AG04450 (cell line): ENCODE results near the gene ADGRD1. TPM values are rescaled to one million over a fixed set of nuclear protein-coding genes. Genes with fewer than 3 reads are reported as not detected.

Experiments
- CTCF ChIA-PET: fragments of 300-600, 350-600 bp; formaldehyde crosslinking; extraction: SDS; loops from one replicate; lab custom pipeline; 2022; ENCODE audit warnings: antibody characterized with exemption, inconsistent platforms; lab: Charles Lee
- POLR2A ChIA-PET: fragments of 350-600 bp; formaldehyde crosslinking; extraction: SDS; loops from one replicate; lab custom pipeline; 2021; ENCODE audit warnings: antibody characterized with exemption, inconsistent platforms; lab: Yijun Ruan, JAX
- DNase-seq: peaks from one replicate; pipeline ENCODE4 v3.0.0-alpha.2; 2011; ENCODE audit warnings: low read depth, low spot score
- H3K27ac ChIP-seq: one replicate; pipeline ENCODE4 v1.5.1; 2012; ENCODE audit warnings: low read depth, low read length, control low read depth
- H3K27me3 ChIP-seq: one replicate; pipeline ENCODE4 v1.6.0; 2012; ENCODE audit warnings: low read length; ENCODE audit not compliant: control insufficient read depth, insufficient read depth
- H3K4me3 ChIP-seq: 2 replicates; pipeline ENCODE4 v1.5.1; 2011; ENCODE audit warnings: mild to moderate bottlenecking, low read depth, low read length, control low read depth
- H3K9me3 ChIP-seq: 2 replicates; pipeline ENCODE4 v1.5.1; 2012; ENCODE audit warnings: low read length; ENCODE audit not compliant: control insufficient read depth, insufficient read depth
- polyA plus RNA-seq: library from polyadenylated mRNA; depleted of rRNA; stranded (reverse); fragments of >200 nt; gene quantifications from 2 replicates; pipeline ENCODE4 v1.2.3, GENCODE V29; 2011
- TF ChIP-seq, protein P1 (sequence below): IDR thresholded peaks from 2 replicates; pipeline ENCODE4 v1.5.1; 2011; ENCODE audit warnings: low read depth, low read length, control low read depth, inconsistent platforms

ADGRD1 gene
- polyA plus RNA-seq, 1 experiment = 0.05 TPM

GRCh38 chr12:130965668-130966067 is 12.0 kb downstream of the ADGRD1 start:
- CTCF ChIA-PET = no interaction called here
- Histone ChIP-seq H3K4me3 (no peak overlapping the region), H3K27me3 (no peaks in the 10 kb centered on the region), H3K27ac (no peak overlapping the region), H3K9me3 (peaks cover 9% of the 10 kb centered on the region)
- TF ChIP-seq, protein P1, sequence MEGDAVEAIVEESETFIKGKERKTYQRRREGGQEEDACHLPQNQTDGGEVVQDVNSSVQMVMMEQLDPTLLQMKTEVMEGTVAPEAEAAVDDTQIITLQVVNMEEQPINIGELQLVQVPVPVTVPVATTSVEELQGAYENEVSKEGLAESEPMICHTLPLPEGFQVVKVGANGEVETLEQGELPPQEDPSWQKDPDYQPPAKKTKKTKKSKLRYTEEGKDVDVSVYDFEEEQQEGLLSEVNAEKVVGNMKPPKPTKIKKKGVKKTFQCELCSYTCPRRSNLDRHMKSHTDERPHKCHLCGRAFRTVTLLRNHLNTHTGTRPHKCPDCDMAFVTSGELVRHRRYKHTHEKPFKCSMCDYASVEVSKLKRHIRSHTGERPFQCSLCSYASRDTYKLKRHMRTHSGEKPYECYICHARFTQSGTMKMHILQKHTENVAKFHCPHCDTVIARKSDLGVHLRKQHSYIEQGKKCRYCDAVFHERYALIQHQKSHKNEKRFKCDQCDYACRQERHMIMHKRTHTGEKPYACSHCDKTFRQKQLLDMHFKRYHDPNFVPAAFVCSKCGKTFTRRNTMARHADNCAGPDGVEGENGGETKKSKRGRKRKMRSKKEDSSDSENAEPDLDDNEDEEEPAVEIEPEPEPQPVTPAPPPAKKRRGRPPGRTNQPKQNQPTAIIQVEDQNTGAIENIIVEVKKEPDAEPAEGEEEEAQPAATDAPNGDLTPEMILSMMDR = no peak
- POLR2A ChIA-PET = no interaction called here
- no peak for DNase-seq

- CTCF ChIA-PET = no interaction called here
- DNase-seq = no peak
- Histone ChIP-seq H3K27me3 (no peaks in the 10 kb centered on the region), H3K27ac (no peak overlapping the region), H3K4me3 (no peak overlapping the region), H3K9me3 (peaks cover 11% of the 10 kb centered on the region)
- POLR2A ChIA-PET = no interaction called here
- TF ChIP-seq, protein P1 = no peak
Measured at GRCh38 chr12:130966443-130967030, 12.8 kb downstream of the ADGRD1 start.

DNA sequence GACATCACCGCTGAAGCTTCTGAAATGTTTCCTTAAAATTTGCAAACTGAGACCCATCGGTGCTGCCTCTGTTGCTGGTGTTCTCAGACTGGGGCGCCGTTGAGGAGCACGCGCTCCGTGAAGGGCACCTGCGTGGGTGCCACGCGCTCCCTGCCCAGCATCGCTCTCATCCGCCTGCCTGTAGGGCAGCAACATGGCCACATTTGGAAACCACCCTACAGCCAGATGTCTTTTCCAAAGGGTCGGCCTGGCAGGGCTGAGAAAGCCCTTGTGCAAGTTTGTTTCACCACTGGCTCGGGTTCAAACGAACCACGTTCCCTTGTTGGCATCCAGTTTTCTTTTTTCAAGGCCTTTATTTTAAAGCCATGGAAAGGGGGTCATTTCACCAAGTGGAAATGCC is 13.9 kb downstream of the ADGRD1 start:
- CTCF ChIA-PET = no interaction called here

GRCh38 chr12:130968611-130969010 is 14.9 kb downstream of the ADGRD1 start:
- POLR2A ChIA-PET = no interaction called here
- CTCF ChIA-PET = no interaction called here
- H3K27me3 ChIP-seq = no peaks in the 10 kb centered on the region
- TF ChIP-seq, protein P1 = no peak
- no peak overlapping the region for H3K27ac ChIP-seq
- H3K4me3 ChIP-seq = no peak overlapping the region
- peaks cover 11% of the 10 kb centered on the region for H3K9me3 ChIP-seq
- no peak for DNase-seq

More for the DNA sequence above, 13.9 kb downstream of the ADGRD1 start:
- TF ChIP-seq, protein P1 = no peak
- Histone ChIP-seq H3K27me3 (no peaks in the 10 kb centered on the region), H3K27ac (no peak overlapping the region), H3K4me3 (no peak overlapping the region), H3K9me3 (peaks cover 11% of the 10 kb centered on the region)
- no peak for DNase-seq
- POLR2A ChIA-PET = no interaction called here

DNA sequence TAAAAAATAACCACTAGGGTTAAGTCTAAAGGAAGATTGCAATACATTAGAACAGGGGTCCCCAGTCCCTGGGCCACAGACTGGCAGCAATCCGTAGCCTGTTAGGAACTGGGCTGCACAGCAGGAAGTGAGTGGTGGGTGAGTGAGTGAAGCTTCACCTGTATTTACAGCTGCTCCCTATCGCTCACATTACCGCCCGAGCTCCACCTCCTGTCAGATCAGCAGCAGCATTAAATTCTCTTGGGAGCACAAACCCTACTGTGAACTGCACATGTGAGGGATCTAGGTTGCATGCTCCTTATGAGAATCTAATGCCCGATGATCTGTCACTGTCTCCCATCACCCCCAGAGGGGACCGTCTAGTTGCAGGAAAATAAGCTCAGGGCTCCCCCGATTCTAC is 15.5 kb downstream of the ADGRD1 start:
- Histone ChIP-seq H3K4me3 (no peak overlapping the region), H3K9me3 (peaks cover 11% of the 10 kb centered on the region), H3K27ac (no peak overlapping the region), H3K27me3 (no peaks in the 10 kb centered on the region)
- TF ChIP-seq, protein P1 = no peak
- no peak for DNase-seq
- ChIA-PET CTCF (no interaction called here), POLR2A (no interaction called here)
